LHCN-M2 (cell line): ENCODE measurements around the gene TCF20. TPM values are rescaled to one million over a fixed set of nuclear protein-coding genes. Genes with fewer than 3 reads are reported as not detected.
A peak's percentile ranks its signal among the peaks of the same experiment; 100 is the strongest.

ENCODE experiments used
- DNase-seq: peaks from one replicate; pipeline ENCODE4 v3.0.0-alpha.2; 2012; ENCODE audit warnings: low read depth
- total RNA-seq: library from RNA; depleted of rRNA; stranded (reverse); fragments of >200 nt; gene quantifications from 2 replicates; pipeline ENCODE4 v1.2.3, GENCODE V29; 2014

TCF20 gene
- total RNA-seq, 1 experiment from 2014 or later, result 18.1 TPM

GRCh38 chr22:42300259-42301076 lies 30.0 kb upstream of the TCF20 start:
- DNase-seq, result no peak

GRCh38 chr22:42299586-42300258 lies 29.3 kb upstream of the TCF20 start:
- no peak for DNase-seq

GRCh38 chr22:42298746-42299145 lies 28.3 kb upstream of the TCF20 start:
- DNase-seq, result no peak

GRCh38 chr22:42297778-42298177 lies 27.3 kb upstream of the TCF20 start:
- DNase-seq, result no peak

GRCh38 chr22:42296883-42297282 lies 26.4 kb upstream of the TCF20 start:
- no peak for DNase-seq

GRCh38 chr22:42296381-42296853 lies 26.0 kb upstream of the TCF20 start:
- DNase-seq, result peak; percentile 5

GRCh38 chr22:42294034-42294985 lies 23.9 kb upstream of the TCF20 start:
- DNase-seq, result peak; percentile 35

GRCh38 chr22:42292732-42293520 lies 22.5 kb upstream of the TCF20 start:
- no peak for DNase-seq

- no peak for DNase-seq
Measured at GRCh38 chr22:42291287-42291686, 20.8 kb upstream of the TCF20 start.

GRCh38 chr22:42289671-42290541 lies 19.5 kb upstream of the TCF20 start:
- no peak for DNase-seq

- no peak for DNase-seq
Measured at GRCh38 chr22:42288791-42289190, 18.3 kb upstream of the TCF20 start.

- no peak for DNase-seq
Measured at GRCh38 chr22:42287174-42287890, 16.9 kb upstream of the TCF20 start.

- DNase-seq, result no peak
Measured at GRCh38 chr22:42286205-42286604, 15.8 kb upstream of the TCF20 start.

- DNase-seq, result no peak
Measured at GRCh38 chr22:42285604-42286003, 15.2 kb upstream of the TCF20 start.

GRCh38 chr22:42284643-42285181 lies 14.3 kb upstream of the TCF20 start:
- no peak for DNase-seq

- DNase-seq, result no peak
Measured at GRCh38 chr22:42284202-42284591, 13.7 kb upstream of the TCF20 start.

- DNase-seq, result no peak
Measured at GRCh38 chr22:42283278-42284201, 13.1 kb upstream of the TCF20 start.

- no peak for DNase-seq
Measured at GRCh38 chr22:42282943-42283277, 12.5 kb upstream of the TCF20 start.
